Measurements from ENCODE around the gene EYA4. TPM values are rescaled to one million over a fixed set of nuclear protein-coding genes. Genes with fewer than 3 reads are reported as not detected.

EYA4 gene
- total and polyA plus RNA-seq, 10 donors: 0.03 to 2.6 (median 1.3) TPM

GRCh38 chr6:133380723-133381122, 139.6 kb downstream of the EYA4 start:
- intact Hi-C loops (cut with DNase I; ENCODE audit: low total_unique reads): no loop called here
- Histone ChIP-seq H3K4me3 (no peak overlapping the region), H3K36me3 (no peaks in the 10 kb centered on the region), H3K4me1 (no peaks in the 10 kb centered on the region), H3K27ac (no peak overlapping the region), H3K27me3 (replicated peaks in 1 of 7) (no peaks in the 10 kb centered on the region), H3K9me3 (no peaks in the 10 kb centered on the region)
- no peak for TF ChIP-seq CTCF (IDR thresholded peaks at IDR 0.05 in 8 of 11, conservative IDR thresholded peaks at IDR 0.05 in 3 of 11)
- TF ChIP-seq POLR2A (IDR thresholded peaks at IDR 0.05): no peak
- TF ChIP-seq POLR2AphosphoS5 (IDR thresholded peaks at IDR 0.05): no peak
- 57 to 64% (median 60%) methylated on average over 3 of the region's 3 CpGs for WGBS, 5 donors
- no peak for DNase-seq

- H3K36me3 ChIP-seq: no peaks in the 10 kb centered on the region
- intact Hi-C loops (cut with DNase I; ENCODE audit: low total_unique reads): no loop called here
Measured at GRCh38 chr6:133388731-133389130, 147.6 kb downstream of the EYA4 start.

GRCh38 chr6:133390168-133390567, 149.0 kb downstream of the EYA4 start:
- H3K4me3 ChIP-seq: no peak overlapping the region
- DNase-seq: no peak
- TF ChIP-seq POLR2A (IDR thresholded peaks at IDR 0.05): no peak
- TF ChIP-seq POLR2AphosphoS5 (IDR thresholded peaks at IDR 0.05): no peak
- no peak for TF ChIP-seq CTCF (IDR thresholded peaks at IDR 0.05 in 8 of 11, conservative IDR thresholded peaks at IDR 0.05 in 3 of 11)
- H3K27me3 ChIP-seq (replicated peaks in 1 of 7): no peaks in the 10 kb centered on the region
- no peaks in the 10 kb centered on the region for H3K36me3 ChIP-seq
- intact Hi-C loops (cut with DNase I; ENCODE audit: low total_unique reads): no loop called here
- H3K4me1 ChIP-seq: no peaks in the 10 kb centered on the region
- WGBS, 5 donors: 88 to 95% (median 92%) methylated on average over 9 of the region's 9 CpGs
- no peaks in the 10 kb centered on the region for H3K9me3 ChIP-seq
- no peak overlapping the region for H3K27ac ChIP-seq

More at GRCh38 chr6:133388731-133389130, 147.6 kb downstream of the EYA4 start:
- H3K9me3 ChIP-seq: no peaks in the 10 kb centered on the region
- no peak overlapping the region for H3K27ac ChIP-seq
- WGBS, 5 donors: 75 to 91% (median 81%) methylated on average over 6 of the region's 6 CpGs
- H3K4me3 ChIP-seq: no peak overlapping the region
- no peaks in the 10 kb centered on the region for H3K27me3 ChIP-seq (replicated peaks in 1 of 7)
- no peak for TF ChIP-seq CTCF (IDR thresholded peaks at IDR 0.05 in 8 of 11, conservative IDR thresholded peaks at IDR 0.05 in 3 of 11)
- no peak for TF ChIP-seq POLR2A (IDR thresholded peaks at IDR 0.05)
- TF ChIP-seq POLR2AphosphoS5 (IDR thresholded peaks at IDR 0.05): no peak
- no peak for DNase-seq
- H3K4me1 ChIP-seq: no peaks in the 10 kb centered on the region

- 61 to 82% (median 70%) methylated on average over 3 of the region's 3 CpGs for WGBS, 5 donors
- intact Hi-C loops (cut with DNase I; ENCODE audit: low total_unique reads): no loop called here
- TF ChIP-seq POLR2A (IDR thresholded peaks at IDR 0.05): no peak
- TF ChIP-seq CTCF (IDR thresholded peaks at IDR 0.05 in 8 of 11, conservative IDR thresholded peaks at IDR 0.05 in 3 of 11): no peak
- TF ChIP-seq POLR2AphosphoS5 (IDR thresholded peaks at IDR 0.05): no peak
- no peak for DNase-seq
- H3K9me3 ChIP-seq: no peaks in the 10 kb centered on the region
- H3K36me3 ChIP-seq: no peaks in the 10 kb centered on the region
- no peak overlapping the region for H3K27ac ChIP-seq
- H3K4me1 ChIP-seq: no peaks in the 10 kb centered on the region
- H3K4me3 ChIP-seq: no peak overlapping the region
- no peaks in the 10 kb centered on the region for H3K27me3 ChIP-seq (replicated peaks in 1 of 7)
Measured at GRCh38 chr6:133392015-133392414, 150.9 kb downstream of the EYA4 start.
